SK-N-DZ (cell line): ENCODE measurements around the gene TGFBI.

Source experiments
- DNase-seq: peaks from one replicate; pipeline ENCODE4 v3.0.0-alpha.2; 2015; ENCODE audit warnings: low spot score
- small RNA-seq, 2 experiments: library from RNA; depleted of rRNA; stranded (forward); fragments of <200 nt; gene quantifications; one replicate each; pipeline ENCODE3, GENCODE V24; 2014

TGFBI gene

DNA sequence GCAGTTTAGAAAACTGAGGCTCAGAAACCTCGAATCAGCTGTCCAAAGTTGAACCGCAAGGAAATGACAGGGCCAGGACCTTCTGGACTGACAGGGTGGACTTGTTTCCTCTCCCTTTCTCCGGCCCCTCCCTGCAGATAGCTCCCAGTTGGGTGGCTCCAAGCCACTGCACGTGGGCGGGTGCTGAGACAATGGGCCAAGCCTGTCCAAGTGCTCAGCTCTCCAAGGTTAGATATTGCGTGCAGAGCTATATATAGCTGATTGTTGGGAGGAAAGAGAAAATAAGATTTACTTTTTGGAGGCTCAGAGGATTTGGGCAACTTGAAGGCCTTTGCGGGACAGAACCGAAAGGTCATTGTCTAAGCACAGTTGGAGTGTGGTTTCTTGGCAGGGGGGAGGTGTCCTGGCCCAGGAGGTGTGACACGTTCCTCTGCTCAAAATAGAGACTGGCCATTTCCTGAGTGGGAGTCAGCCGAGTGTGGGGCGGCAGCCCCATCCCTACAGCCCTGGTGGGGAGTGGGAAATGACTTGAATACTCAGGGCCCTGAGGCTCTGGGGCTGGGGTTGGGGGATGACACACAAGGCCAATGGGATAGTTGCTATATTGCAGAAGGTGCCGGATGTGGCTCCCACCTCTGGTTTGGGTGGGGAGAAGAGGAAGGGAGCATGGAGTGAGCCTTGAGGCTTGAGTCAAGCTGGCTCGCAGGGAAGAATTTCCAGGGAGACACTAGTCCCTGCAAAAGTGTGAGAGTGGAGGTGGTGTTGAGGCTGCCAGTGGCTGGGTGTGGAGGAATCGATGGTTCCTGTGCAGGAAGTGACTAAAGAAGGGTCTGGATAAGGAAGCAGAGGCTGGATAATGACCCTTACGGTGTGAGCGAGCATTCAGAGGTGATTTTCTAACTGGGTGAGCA is 59.4 kb downstream of the TGFBI start:
- DNase-seq = no peak

DNA sequence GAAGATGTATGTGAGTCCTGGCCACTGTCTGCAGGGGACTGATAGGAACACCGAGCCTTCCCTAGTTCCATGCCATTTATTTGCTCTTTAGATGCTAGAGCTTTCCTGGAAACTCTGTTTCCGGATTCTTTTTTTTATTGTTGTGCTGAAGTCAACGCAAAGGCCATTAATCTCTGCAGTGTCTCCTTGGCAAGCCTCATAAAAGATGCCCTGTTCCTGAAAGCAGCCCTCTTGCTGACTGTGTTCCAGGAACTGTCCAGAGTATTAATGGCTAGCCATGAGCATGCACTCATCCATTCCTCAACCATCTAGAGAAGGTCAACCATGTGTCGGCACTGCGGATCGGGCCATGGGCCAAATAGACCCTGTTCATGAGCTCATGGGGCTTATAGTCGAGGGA is 61.0 kb downstream of the TGFBI start:
- no peak for DNase-seq

DNA sequence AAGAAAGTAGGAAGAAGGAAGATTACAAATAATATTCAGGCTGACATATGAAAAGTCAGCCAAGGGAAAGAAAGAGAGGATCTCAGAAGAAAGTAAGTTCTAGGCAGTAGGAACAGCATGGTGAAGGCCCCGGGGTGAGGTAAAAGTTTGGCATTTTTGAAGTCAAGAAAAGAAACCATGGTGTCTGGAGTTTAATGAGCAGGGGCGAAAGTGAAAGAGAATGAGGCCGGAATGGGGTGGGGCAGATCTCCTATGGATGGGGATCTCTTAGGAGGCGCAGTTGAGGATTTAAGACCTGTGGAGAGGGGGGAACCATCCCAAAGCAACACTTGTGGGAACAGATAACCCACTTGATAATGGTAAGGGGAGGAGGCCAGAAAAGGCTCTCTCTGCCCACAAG is 61.5 kb downstream of the TGFBI start:
- DNase-seq = no peak

DNA sequence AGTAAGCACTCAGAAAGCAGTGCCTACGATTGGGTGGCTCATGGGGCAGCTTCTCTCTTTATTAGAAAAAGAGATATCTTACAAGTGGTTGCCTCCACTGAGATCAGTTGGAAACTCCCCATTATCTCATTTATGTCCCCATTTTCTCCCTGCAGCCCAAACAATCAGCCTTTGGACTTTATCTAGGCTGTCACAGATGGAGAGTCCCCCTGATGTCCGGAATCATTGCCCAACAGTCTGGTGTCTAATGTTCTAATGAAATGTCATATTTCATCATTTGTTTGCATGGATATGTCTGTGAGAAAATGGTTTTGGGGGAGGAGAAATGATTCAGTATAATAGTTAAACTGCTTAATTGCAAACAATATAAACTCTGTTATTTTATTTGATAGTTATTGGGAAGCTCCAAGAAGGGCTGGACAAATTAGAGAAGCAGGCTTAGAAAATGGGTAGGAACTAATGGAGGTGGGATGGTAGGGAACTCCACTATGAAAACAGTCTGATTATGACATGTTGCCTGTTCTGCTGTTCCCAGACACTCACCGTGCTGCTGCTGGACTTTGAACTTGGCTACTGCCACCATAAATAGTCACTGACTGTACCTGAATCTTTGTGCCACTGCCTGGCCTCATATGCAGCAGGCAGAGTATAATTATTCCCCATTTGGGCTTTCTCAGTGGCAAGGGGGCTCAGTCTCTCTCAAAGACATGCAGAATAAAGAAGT is 65.6 kb downstream of the TGFBI start:
- DNase-seq = no peak

DNA sequence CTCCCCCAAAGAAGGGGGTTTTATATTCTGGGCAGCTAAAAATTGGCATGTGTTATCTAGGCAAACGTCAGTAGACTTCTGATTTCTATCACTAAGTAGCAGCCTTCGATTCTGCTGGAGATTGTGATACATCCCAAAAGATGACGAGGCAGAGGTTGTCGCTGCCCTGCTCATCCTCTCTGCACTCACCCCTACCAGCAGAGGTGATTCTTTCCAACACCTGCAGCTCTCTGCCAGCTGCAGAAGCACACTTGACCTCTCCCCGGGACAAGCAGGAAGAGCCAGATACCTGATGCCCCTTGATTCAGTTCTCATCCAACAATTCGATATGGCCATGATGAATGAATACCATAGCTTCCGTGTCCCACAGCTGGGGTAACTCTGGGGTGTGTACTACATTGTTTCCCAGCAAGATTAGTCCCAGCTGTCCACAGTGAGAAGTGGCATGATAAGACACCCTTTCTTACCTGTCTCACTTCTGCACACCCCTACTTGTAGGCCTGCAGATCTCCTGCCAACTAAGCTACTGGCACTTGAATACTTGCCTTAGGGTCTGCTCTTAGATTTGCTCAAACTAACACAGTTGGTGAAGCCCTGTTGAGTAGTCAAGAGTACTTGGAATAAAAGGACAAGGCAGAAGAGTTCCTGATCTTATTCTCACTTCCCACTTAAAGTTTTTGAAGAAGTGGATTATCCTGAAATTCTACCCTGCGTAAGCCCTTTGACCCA is 66.3 kb downstream of the TGFBI start:
- DNase-seq = no peak

DNA sequence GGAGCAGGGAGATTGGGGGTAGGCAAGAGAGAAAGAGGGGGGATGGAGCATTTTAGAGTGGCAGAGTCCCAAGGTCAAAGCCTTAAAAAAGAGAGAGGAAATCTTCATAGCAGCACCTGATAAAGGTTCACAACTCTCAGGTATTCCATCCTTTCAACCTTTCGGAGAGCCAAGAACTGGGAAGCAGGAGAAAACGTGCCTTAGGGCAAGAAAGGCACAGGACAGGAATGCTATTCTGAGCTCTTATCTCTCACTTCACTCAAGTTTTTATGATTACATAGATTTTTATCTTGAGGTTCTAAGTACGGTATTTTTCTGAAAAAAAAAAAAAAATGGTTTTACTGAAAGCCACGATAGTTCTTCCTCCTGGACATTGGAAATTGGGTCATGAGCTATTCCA is 69.4 kb downstream of the TGFBI start:
- DNase-seq = no peak

DNA sequence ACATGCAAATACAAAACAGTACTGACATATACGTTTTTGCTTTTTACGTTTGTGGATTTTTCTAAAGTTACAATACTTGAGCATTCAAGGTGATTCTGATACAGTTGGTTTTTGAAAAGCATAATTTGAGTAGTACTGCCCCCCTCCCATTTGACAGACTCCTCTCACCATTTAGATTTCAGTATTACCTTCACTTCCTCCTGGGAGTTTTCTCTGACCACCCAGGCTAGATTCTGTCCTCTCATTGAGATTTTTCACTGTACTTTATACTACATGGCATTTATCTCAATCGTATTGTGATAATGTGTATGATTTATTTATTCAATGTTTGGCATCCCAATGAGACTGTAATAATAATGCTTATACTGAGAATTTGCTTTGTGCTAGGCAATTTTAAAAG is 71.1 kb downstream of the TGFBI start:
- no peak for DNase-seq

DNA sequence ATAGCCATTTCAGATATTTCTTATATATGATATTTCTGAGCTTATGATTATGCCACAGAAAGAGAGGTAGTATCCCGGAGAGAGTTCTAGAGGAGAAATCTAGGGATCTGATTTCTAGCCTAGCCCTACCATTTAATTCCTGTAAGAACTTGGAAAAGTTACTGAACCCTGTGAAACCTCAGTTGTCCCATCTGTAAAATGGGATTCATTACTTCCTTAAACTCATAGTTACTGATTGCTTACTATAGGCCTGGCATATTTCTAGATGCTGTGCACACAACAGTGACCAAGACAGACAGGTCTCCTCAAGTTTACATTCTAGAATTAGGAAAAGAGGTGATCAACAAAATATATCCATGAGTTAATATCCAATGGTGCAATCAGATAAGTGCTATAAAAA is 73.1 kb downstream of the TGFBI start:
- no peak for DNase-seq

DNA sequence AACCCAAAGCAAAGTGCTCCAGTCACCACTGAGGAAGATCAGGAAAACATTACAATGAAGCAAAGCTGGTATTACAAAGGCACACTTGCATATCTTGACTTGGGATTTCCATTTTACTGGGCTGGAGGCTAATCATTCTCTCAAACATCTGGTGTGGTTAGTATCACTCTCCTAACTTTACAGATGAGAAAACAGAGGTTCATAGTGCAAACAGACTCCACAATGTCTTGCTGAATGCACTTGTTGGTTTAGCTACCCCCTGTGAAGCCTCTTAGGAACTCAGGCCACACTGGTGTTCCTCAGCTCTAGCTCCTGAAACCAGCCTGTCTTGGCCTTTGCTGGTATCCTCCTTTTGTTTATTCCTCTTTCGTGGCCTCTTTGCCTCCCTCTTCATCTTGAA is 74.3 kb downstream of the TGFBI start:
- DNase-seq = no peak

DNA sequence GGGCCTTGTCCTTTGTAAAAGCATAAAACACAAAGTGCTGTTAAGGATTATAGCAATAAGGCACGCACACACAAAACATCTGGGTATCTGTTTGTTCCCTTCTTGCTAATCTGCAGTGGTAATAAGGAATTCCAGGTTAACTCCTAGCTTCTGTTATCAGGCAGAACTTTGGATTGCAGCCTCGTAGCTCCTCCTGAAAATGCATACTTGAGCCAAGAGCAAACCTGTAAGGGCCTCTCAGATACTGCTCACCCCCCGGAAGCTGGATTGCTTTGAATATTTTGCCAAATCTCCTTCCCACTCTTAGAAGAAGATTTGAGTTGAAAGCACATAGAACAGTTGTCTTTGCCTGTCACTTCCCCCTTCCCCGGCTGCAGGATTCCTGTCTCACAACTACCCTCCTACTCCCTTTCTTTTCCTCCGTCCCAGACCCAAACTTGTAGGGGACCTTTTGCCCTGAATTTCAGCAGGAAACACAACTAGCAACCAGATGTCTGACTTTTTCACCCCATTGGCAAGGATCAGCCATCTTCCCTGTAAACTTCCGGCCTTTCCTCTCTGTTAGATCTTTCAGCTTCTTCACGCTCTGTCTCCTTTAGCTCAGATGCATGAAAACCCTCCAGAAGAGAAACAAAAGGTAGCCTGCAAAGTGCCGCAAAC is 75.6 kb downstream of the TGFBI start:
- no peak for DNase-seq

DNA sequence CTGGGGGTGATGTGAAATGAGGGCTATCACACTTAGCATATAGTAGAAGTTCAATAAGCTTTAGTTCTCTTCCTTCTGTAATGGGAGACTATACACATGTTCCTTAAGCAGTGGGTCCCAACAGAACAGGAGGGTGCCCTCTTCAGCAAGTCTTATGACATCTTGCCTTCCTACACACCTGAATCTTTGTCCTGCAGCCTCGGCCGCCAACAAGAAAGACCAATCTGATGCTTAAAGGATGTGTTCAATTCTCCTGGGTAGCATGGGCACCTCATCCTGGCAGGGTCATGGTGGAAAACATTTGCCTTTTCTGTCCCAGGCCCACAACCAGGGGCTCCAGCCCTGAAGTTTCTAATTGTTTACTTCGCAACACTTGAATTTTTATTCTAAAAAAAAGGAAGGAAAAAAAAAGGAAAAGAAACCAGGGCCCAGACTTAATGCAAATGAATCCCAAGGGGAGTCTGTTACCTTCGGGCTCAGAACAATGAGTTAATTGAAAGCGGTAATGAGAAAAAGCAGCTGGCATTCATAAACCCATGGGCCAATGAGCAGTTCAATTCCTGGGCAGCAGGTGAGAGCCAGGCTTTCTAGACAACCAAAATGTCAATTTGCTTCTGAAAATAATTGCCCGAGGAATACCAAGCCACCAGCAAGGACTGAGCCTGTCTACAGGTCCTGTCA is 77.7 kb downstream of the TGFBI start:
- DNase-seq = no peak

DNA sequence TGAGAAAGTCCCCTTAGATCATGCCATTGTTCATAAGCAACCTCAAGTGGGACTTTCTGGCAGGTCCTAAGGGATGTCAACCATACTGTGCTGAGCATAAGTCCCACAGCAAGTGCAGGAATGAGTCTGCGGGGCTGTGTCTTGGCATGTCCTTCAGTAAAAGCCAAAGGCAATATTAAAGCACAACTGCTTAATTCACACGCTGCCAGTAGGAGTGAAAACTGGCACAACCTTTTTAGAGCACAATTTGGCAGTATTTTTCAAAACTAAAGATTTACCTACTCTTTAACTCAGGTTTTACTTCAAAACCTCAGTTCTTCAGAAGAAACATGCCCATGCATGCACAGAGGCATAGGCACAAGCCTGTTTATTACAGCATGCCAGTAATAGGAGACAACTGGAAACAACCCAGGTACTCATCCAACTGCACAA is 79.4 kb downstream of the TGFBI start:
- DNase-seq = no peak

DNA sequence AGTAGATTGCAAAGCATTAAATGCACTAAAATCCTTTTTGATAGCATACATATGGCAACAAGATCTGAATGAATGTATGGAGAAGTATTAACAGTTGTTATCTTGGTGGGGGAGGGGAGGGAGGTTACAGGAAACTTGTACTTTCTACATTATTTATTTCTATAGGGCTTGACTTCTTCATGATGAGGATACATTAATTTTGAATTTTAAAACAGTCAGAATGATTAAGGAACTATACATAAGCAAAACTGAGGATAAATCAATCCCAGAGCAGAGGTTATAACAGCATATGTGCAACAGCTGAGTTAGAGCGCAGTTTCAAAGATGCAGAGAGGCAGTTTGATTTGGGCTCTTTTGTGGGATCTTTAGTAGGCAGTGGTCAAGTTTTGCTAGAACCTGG is 80.0 kb downstream of the TGFBI start:
- DNase-seq = no peak

DNA sequence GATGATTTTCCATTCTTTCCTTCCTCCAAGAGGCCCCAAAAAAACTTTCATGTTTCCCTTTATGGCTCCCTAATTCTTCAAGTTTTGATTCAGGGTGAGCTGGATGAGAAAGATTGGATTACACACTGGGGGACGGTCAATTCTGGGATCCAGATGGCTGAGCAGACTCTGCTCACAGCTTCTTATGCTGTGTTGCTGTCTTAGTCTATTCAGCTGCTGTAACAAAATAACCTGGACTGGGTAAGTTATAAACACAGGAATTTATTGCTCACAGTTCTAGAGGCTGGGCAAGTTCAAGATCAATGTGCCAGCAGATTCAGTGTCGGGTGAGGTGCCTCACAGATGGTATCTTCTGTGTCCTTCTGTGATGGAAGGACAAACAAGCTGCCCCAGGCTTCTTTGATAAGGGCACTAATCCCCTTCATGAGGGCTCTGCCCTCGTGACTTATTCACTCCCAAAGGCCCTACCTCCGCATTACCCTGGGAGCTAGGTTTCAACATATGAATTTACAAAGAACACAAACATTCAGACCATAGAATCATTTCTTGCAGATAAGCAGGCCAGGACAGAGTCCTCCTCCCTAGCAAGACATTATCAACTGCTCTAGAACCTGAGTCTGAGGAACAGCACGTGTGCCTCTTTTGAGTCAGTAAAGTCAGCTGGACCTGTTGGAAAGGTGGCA is 80.8 kb downstream of the TGFBI start:
- no peak for DNase-seq

Small RNA genes lying within 50 kb of the gene (small RNA-seq; reads per million reads assigned to genes)
- gene VTRNA2-1 = 0 reads per million in 2 experiments
